Astrocyte (in vitro differentiated cells and primary cell): ENCODE measurements around the gene NDUFB8. TPM values are rescaled to one million over a fixed set of nuclear protein-coding genes. Genes with fewer than 3 reads are reported as not detected.
A peak's percentile ranks its signal among the peaks of the same experiment; 100 is the strongest.

ENCODE experiments used
- DNase-seq: peaks from one replicate; pipeline ENCODE4 v3.0.0-alpha.2; 2010; ENCODE audit warnings: low read depth
- FAIRE-seq: peaks from 2 replicates; lab custom pipeline; 2011; peaks lifted over from hg19 to GRCh38; lab: Jason Lieb, UNC
- H2AFZ ChIP-seq: 2 replicates; pipeline ENCODE4 v1.6.0; 2012; ENCODE audit warnings: low read depth, low read length, inconsistent platforms
- H3K27ac ChIP-seq: 2 replicates; pipeline ENCODE4 v1.5.1; 2011; ENCODE audit warnings: low read depth, low read length, inconsistent platforms
- H3K27me3 ChIP-seq: 2 replicates; pipeline ENCODE4 v1.6.0; 2011; ENCODE audit warnings: low read length, inconsistent platforms; ENCODE audit not compliant: insufficient read depth
- H3K36me3 ChIP-seq: 2 replicates; pipeline ENCODE4 v1.5.1; 2011; ENCODE audit warnings: low read length, inconsistent platforms; ENCODE audit not compliant: insufficient read depth
- H3K4me1 ChIP-seq: 2 replicates; pipeline ENCODE4 v1.5.1; 2011; ENCODE audit warnings: low read length, inconsistent platforms; ENCODE audit not compliant: insufficient read depth
- H3K4me2 ChIP-seq: 2 replicates; pipeline ENCODE4 v1.6.0; 2012; ENCODE audit warnings: low read length, inconsistent platforms
- H3K4me3 ChIP-seq: 2 replicates; pipeline ENCODE4 v1.5.1; 2011; ENCODE audit warnings: low read depth, mild to moderate bottlenecking, low read length, inconsistent platforms; ENCODE audit not compliant: insufficient read depth
- H3K79me2 ChIP-seq: 2 replicates; pipeline ENCODE4 v1.6.0; 2012; ENCODE audit warnings: mild to moderate bottlenecking, low read length, inconsistent platforms; ENCODE audit not compliant: insufficient read depth
- H3K9ac ChIP-seq: 2 replicates; pipeline ENCODE4 v1.6.0; 2012; ENCODE audit warnings: mild to moderate bottlenecking, low read length, inconsistent platforms
- H3K9me3 ChIP-seq: 2 replicates; pipeline ENCODE4 v1.5.1; 2012; ENCODE audit warnings: low read depth, mild to moderate bottlenecking, low read length, inconsistent platforms; ENCODE audit not compliant: insufficient read depth
- H4K20me1 ChIP-seq: 2 replicates; pipeline ENCODE4 v1.6.0; 2012; ENCODE audit warnings: low read length, inconsistent platforms; ENCODE audit not compliant: insufficient read depth
- H3K27ac Mint-ChIP-seq: one replicate; pipeline ENCODE4 v1.8.0; 2021; ENCODE audit warnings: mild to moderate bottlenecking, mixed read lengths; ENCODE audit not compliant: unreplicated experiment
- H3K27me3 Mint-ChIP-seq: one replicate; pipeline ENCODE4 v1.8.0; 2021; ENCODE audit warnings: low read depth, mixed read lengths; ENCODE audit not compliant: unreplicated experiment
- H3K36me3 Mint-ChIP-seq: one replicate; pipeline ENCODE4 v1.8.0; 2021; ENCODE audit warnings: low read depth, mixed read lengths; ENCODE audit not compliant: unreplicated experiment
- H3K4me1 Mint-ChIP-seq: one replicate; pipeline ENCODE4 v1.8.0; 2021; ENCODE audit warnings: low read depth, mixed read lengths; ENCODE audit not compliant: unreplicated experiment
- H3K4me3 Mint-ChIP-seq: one replicate; pipeline ENCODE4 v1.8.0; 2021; ENCODE audit warnings: mild to moderate bottlenecking, moderate library complexity, mixed read lengths; ENCODE audit not compliant: unreplicated experiment
- H3K9me3 Mint-ChIP-seq: one replicate; pipeline ENCODE4 v1.8.0; 2021; ENCODE audit warnings: mild to moderate bottlenecking, mixed read lengths; ENCODE audit not compliant: unreplicated experiment
- EZH2 ChIP-seq: IDR thresholded peaks from 2 replicates; pipeline ENCODE4 v1.6.1; 2012; ENCODE audit warnings: mild to moderate bottlenecking, low read length, inconsistent platforms; ENCODE audit not compliant: insufficient read depth
- total RNA-seq: library from RNA; stranded (reverse); gene quantifications from 2 replicates; pipeline ENCODE4 v1.2.1, GENCODE V29; 2021
- TF ChIP-seq, protein P1 (sequence below): IDR thresholded peaks from 2 replicates; pipeline ENCODE4 v1.5.1; 2011; ENCODE audit warnings: low read depth, mild to moderate bottlenecking, inconsistent platforms, low read length, moderate library complexity; ENCODE audit not compliant: insufficient read depth

The NDUFB8 gene
- total RNA-seq, 1 donor from 2014 or later, result 155 TPM

DNA sequence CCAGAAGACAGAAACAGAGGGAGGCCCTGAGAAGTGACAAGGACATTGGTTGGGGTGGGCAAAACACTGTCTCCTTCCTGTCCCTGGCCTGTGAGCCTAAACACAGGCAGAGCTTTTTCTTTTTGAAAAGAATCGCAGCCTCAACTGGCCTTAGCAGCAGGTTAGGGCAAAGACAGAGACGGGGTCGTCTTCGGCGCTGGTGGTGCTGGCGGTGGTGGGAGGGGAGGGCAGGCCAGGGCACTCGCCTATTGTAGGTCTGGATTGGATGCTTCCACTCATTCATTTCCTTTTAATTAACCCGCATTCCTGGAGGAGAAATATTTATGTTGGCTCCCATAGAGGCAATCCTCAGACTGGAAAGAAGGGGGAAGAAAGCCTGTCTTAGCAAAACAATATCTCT is 44.3 kb downstream of the NDUFB8 start:
- Histone ChIP-seq H2AFZ (no peak overlapping the region), H3K36me3 (no peaks in the 10 kb centered on the region), H3K27me3 (peaks cover 26% of the 10 kb centered on the region), H3K4me2 (no peak overlapping the region), H3K4me1 (peaks cover 9% of the 10 kb centered on the region), H4K20me1 (no peaks in the 10 kb centered on the region), H3K9me3 (no peaks in the 10 kb centered on the region), H3K27ac (no peak overlapping the region), H3K4me3 (no peak overlapping the region), H3K79me2 (no peaks in the 10 kb centered on the region), H3K9ac (no peak overlapping the region)
- H3K4me1 Mint-ChIP-seq, result peaks cover 5% of the 10 kb centered on the region
- peaks cover 2% of the 10 kb centered on the region for H3K9me3 Mint-ChIP-seq
- no peak for DNase-seq
- no peak for TF ChIP-seq EZH2
- TF ChIP-seq, protein P1, sequence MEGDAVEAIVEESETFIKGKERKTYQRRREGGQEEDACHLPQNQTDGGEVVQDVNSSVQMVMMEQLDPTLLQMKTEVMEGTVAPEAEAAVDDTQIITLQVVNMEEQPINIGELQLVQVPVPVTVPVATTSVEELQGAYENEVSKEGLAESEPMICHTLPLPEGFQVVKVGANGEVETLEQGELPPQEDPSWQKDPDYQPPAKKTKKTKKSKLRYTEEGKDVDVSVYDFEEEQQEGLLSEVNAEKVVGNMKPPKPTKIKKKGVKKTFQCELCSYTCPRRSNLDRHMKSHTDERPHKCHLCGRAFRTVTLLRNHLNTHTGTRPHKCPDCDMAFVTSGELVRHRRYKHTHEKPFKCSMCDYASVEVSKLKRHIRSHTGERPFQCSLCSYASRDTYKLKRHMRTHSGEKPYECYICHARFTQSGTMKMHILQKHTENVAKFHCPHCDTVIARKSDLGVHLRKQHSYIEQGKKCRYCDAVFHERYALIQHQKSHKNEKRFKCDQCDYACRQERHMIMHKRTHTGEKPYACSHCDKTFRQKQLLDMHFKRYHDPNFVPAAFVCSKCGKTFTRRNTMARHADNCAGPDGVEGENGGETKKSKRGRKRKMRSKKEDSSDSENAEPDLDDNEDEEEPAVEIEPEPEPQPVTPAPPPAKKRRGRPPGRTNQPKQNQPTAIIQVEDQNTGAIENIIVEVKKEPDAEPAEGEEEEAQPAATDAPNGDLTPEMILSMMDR, result no peak
- no peak overlapping the region for H3K27ac Mint-ChIP-seq
- H3K4me3 Mint-ChIP-seq, result no peak overlapping the region
- no peak for FAIRE-seq
- peaks cover 83% of the 10 kb centered on the region for H3K27me3 Mint-ChIP-seq
- H3K36me3 Mint-ChIP-seq, result peaks cover 25% of the 10 kb centered on the region

DNA sequence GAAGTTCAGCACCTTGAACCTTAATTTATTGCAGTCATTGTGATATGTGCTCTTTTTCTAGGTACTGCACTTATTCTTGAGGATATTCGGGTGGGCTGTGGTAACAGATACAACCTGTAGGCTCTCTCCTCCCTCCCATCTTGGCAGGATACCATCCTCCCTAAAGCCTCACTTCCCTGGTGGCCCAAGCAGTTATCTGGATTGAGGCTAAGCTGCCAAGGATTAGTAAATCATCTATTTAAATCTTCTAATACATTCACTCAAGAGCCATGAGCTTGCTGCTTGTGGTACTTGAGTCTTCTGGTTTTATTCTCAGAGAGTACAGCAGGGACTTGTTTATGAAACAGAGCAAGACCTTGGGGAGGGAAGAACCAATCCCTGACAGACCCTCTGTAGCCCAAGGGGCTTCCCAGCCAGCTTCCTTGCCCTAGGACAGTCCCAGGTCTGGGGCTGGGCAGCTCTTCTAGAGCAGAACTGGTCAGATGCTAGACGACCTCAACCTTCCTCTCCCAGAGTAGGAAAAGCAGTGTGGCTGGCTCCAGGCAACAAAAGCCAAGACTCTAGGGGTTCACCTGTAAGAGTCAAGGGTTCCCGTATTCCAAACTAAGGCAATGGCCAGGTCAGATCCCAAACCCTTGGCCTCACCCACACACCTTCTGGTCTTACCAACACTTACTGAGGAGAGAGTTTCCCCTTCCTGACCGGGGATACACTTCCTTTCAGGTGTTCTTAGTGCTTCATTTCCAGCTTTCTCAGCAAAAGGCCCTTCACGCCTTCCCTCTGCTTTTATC is 45.6 kb downstream of the NDUFB8 start:
- H2AFZ ChIP-seq, result no peak overlapping the region
- no peak overlapping the region for H3K9ac ChIP-seq
- Mint-ChIP-seq H3K27ac (no peak overlapping the region), H3K4me1 (peaks cover under 1% of the 10 kb centered on the region), H3K36me3 (peaks cover 20% of the 10 kb centered on the region), H3K27me3 (peaks cover 87% of the 10 kb centered on the region), H3K9me3 (no peaks in the 10 kb centered on the region), H3K4me3 (no peak overlapping the region)
- peaks cover 9% of the 10 kb centered on the region for H3K4me1 ChIP-seq
- DNase-seq (no peak), FAIRE-seq (no peak)
- no peak overlapping the region for H3K27ac ChIP-seq
- no peak overlapping the region for H3K4me3 ChIP-seq
- no peaks in the 10 kb centered on the region for H3K9me3 ChIP-seq
- no peaks in the 10 kb centered on the region for H4K20me1 ChIP-seq
- peaks cover 38% of the 10 kb centered on the region for H3K27me3 ChIP-seq
- H3K36me3 ChIP-seq, result no peaks in the 10 kb centered on the region
- H3K79me2 ChIP-seq, result no peaks in the 10 kb centered on the region
- no peak overlapping the region for H3K4me2 ChIP-seq
- no peak for TF ChIP-seq EZH2
- TF ChIP-seq, protein P1, result no peak

DNA sequence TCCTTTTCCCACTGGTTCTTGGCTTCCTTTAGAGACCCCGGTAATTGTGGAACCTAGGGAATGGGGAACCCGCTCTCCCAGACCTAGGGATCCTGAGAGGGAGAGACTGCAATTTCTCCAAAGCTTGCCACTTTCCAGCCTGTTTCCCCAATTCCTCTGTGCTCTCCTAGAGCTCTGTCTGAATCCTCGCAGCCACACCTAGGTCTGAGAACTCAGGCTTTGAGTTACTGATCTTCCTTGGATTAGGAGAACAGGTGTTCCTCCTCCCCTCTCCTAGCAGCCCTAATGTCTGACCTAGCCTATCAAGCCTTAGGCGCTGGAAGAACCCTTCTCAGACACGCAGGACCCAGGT is 46.9 kb downstream of the NDUFB8 start:
- DNase-seq (no peak), FAIRE-seq (no peak)
- Histone ChIP-seq H3K4me1 (peaks cover 9% of the 10 kb centered on the region), H3K27ac (no peak overlapping the region), H2AFZ (no peak overlapping the region), H3K79me2 (no peaks in the 10 kb centered on the region), H3K9me3 (no peaks in the 10 kb centered on the region), H3K36me3 (no peaks in the 10 kb centered on the region), H4K20me1 (no peaks in the 10 kb centered on the region), H3K9ac (no peak overlapping the region), H3K4me2 (peak overlapping the region; percentile 91), H3K4me3 (no peak overlapping the region), H3K27me3 (peaks cover 47% of the 10 kb centered on the region)
- no peak for TF ChIP-seq EZH2
- TF ChIP-seq, protein P1, result no peak
- H3K4me3 Mint-ChIP-seq, result no peak overlapping the region
- no peaks in the 10 kb centered on the region for H3K9me3 Mint-ChIP-seq
- H3K27ac Mint-ChIP-seq, result no peak overlapping the region
- H3K27me3 Mint-ChIP-seq, result peaks cover 92% of the 10 kb centered on the region
- H3K4me1 Mint-ChIP-seq, result no peaks in the 10 kb centered on the region
- H3K36me3 Mint-ChIP-seq, result peaks cover 17% of the 10 kb centered on the region
